OCI-LY7 (cell line): Measurements from ENCODE around the gene MARS1. TPM values are rescaled to one million over a fixed set of nuclear protein-coding genes. Genes with fewer than 3 reads are reported as not detected.

ENCODE experiments used
- BruUV-seq: library from RNA; stranded (reverse); fragments of 400-500 nt; replicated peaks from 2 replicates; lab custom pipeline; 2021; lab: Mats Ljungman, UMichigan
- CTCF ChIA-PET: fragments of 300-600 bp; sonication (Branson Sonifier 250); formaldehyde crosslinking; loops from one replicate; lab custom pipeline; 2022; ENCODE audit warnings: antibody characterized with exemption; ENCODE audit not compliant: unreplicated experiment; lab: Charles Lee
- POLR2A ChIA-PET: fragments of 300-600 bp; sonication (Branson Sonifier 250); formaldehyde crosslinking; loops from one replicate; lab custom pipeline; 2022; ENCODE audit warnings: antibody characterized with exemption; lab: Charles Lee
- DNase-seq: peaks from one replicate; pipeline ENCODE4 v3.0.0-alpha.2; 2015; ENCODE audit warnings: low spot score
- H2AFZ ChIP-seq: fragments of 200-600 bp; sonication (generic), shearing (Covaris generic); 2 replicates; pipeline ENCODE4 v1.6.1; 2014; ENCODE audit warnings: mild to moderate bottlenecking, antibody characterized with exemption, low read length, moderate library complexity
- H3K27ac ChIP-seq: fragments of 200-600 bp; sonication (generic); 2 replicates; pipeline ENCODE4 v1.5.1; 2014; ENCODE audit warnings: mixed run types, low read depth, mild to moderate bottlenecking, moderate library complexity, low read length, inconsistent platforms; ENCODE audit not compliant: poor library complexity, severe bottlenecking
- H3K36me3 ChIP-seq: fragments of 200-600 bp; sonication (generic); 2 replicates; pipeline ENCODE4 v1.6.1; 2014; ENCODE audit warnings: mild to moderate bottlenecking, antibody characterized with exemption, low read length, moderate library complexity, mixed read lengths; ENCODE audit not compliant: insufficient read depth
- H3K4me1 ChIP-seq: fragments of 200-600 bp; sonication (generic); 2 replicates; pipeline ENCODE4 v1.5.1; 2014; ENCODE audit warnings: mild to moderate bottlenecking, low read length; ENCODE audit not compliant: insufficient read depth, poor library complexity, severe bottlenecking
- H3K4me2 ChIP-seq: fragments of 200-600 bp; sonication (generic); 2 replicates; pipeline ENCODE4 v1.6.1; 2014; ENCODE audit warnings: mild to moderate bottlenecking, low read length
- H3K4me3 ChIP-seq: fragments of 200-600 bp; sonication (generic); 2 replicates; pipeline ENCODE4 v1.5.1; 2014; ENCODE audit warnings: mild to moderate bottlenecking, low read depth, low read length; ENCODE audit not compliant: poor library complexity, severe bottlenecking
- H3K79me2 ChIP-seq: fragments of 200-600 bp; sonication (generic); 2 replicates; pipeline ENCODE4 v1.6.1; 2016; ENCODE audit warnings: low read depth, mild to moderate bottlenecking, low read length, moderate library complexity, mixed read lengths; ENCODE audit not compliant: insufficient read depth
- H3K9me2 ChIP-seq: fragments of 200-600 bp; sonication (generic); 2 replicates; pipeline ENCODE4 v1.6.1; 2016; ENCODE audit warnings: mild to moderate bottlenecking, low read length, mixed read lengths; ENCODE audit not compliant: insufficient read depth
- H3K9me3 ChIP-seq: fragments of 200-600 bp; sonication (generic); 2 replicates; pipeline ENCODE4 v1.6.1; 2014; ENCODE audit warnings: mild to moderate bottlenecking, mixed run types, low read length, mixed read lengths
- H4K20me1 ChIP-seq: fragments of 200-600 bp; sonication (generic); 2 replicates; pipeline ENCODE4 v1.6.1; 2014; ENCODE audit warnings: mild to moderate bottlenecking, antibody characterized with exemption, low read length, moderate library complexity, mixed read lengths; ENCODE audit not compliant: insufficient read depth
- EZH2phosphoT487 ChIP-seq: fragments of 200-600 bp; sonication (generic); IDR thresholded peaks from 2 replicates; pipeline ENCODE4 v1.6.1; 2018; ENCODE audit warnings: low read depth, borderline replicate concordance, mild to moderate bottlenecking, mixed run types, antibody characterized with exemption, low read length, moderate library complexity, mixed read lengths
- intact Hi-C: fragments of 100-400 bp; cut with micrococcal nuclease; formaldehyde crosslinking; loops from one replicate; pipeline ENCODE4 v1.10.0; 2022; ENCODE audit not compliant: unreplicated experiment
- total RNA-seq, 2 experiments: library from RNA; depleted of rRNA in 1 of 2; stranded (reverse); fragments of >200 nt in 1 of 2; shearing (Covaris generic) in 1 of 2; gene quantifications; 2 replicates each; pipeline ENCODE4 v1.2.3, GENCODE V29; 2014 to 2022
- TF ChIP-seq, protein P1 (sequence below): fragments of 200-600 bp; sonication (generic); conservative IDR thresholded peaks from 2 replicates; pipeline ENCODE4 v1.5.1; 2014; ENCODE audit warnings: mild to moderate bottlenecking, antibody characterized with exemption, low read length, moderate library complexity, mixed read lengths

Gene MARS1
- total RNA-seq, 2 experiments from 2014 or later, result 272 to 465 TPM

DNA sequence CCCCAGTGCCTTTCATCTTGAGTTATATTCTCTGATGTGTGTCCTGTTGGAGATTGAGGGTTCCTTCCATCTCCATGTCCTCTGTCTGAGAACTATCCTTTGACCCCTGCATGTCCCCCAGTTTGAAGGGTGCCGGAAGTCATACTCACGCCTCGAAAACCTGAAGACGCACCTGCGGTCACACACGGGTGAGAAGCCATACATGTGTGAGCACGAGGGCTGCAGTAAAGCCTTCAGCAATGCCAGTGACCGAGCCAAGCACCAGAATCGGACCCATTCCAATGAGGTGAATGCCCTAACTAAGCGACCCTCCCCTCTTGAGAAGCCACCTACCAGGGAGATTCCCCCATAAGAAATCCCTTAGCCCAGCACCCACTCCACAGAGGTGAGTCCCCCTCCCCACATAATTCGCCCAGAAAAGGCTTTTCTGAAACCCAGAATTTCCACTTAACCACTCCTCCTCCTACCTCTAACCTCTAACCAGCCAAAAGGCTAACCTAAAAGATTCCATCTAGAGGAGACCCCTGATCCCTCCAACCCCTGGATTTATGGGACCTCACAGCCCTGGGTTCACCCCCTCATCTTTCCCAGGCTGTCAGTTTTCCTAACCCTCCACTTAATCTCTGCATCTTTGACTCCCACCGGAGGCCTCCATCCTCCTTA is 20.5 kb upstream of the MARS1 start:
- POLR2A ChIA-PET, result no interaction called here
- no peak overlapping the region for H3K4me2 ChIP-seq

DNA sequence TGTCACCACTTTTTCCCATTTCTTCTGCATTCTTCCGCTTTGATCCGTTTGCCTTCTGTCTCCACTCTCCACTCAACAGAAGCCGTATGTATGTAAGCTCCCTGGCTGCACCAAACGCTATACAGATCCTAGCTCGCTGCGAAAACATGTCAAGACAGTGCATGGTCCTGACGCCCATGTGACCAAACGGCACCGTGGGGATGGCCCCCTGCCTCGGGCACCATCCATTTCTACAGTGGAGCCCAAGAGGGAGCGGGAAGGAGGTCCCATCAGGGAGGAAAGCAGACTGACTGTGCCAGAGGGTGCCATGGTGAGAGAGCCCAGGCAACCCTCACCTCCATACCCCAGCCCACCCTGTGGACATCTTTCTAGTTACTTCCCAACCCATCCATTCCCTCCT is 20.0 kb upstream of the MARS1 start:
- H3K9me2 ChIP-seq, result no peaks in the 10 kb centered on the region
- H2AFZ ChIP-seq, result no peak overlapping the region
- DNase-seq, result no peak
- no peak overlapping the region for H3K27ac ChIP-seq
- no peaks in the 10 kb centered on the region for H3K9me3 ChIP-seq
- peaks cover 3% of the 10 kb centered on the region for H3K4me1 ChIP-seq
- ChIA-PET CTCF (no interaction called here), POLR2A (interaction anchor here (0.6 kb wide), 1 partner anchor 12 kb away, joined by 3 read pairs; the partner anchor contains the start of gene ARHGAP9)
- TF ChIP-seq, protein P1, sequence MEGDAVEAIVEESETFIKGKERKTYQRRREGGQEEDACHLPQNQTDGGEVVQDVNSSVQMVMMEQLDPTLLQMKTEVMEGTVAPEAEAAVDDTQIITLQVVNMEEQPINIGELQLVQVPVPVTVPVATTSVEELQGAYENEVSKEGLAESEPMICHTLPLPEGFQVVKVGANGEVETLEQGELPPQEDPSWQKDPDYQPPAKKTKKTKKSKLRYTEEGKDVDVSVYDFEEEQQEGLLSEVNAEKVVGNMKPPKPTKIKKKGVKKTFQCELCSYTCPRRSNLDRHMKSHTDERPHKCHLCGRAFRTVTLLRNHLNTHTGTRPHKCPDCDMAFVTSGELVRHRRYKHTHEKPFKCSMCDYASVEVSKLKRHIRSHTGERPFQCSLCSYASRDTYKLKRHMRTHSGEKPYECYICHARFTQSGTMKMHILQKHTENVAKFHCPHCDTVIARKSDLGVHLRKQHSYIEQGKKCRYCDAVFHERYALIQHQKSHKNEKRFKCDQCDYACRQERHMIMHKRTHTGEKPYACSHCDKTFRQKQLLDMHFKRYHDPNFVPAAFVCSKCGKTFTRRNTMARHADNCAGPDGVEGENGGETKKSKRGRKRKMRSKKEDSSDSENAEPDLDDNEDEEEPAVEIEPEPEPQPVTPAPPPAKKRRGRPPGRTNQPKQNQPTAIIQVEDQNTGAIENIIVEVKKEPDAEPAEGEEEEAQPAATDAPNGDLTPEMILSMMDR, result no peak
- no peak for TF ChIP-seq EZH2phosphoT487
- H3K79me2 ChIP-seq, result no peaks in the 10 kb centered on the region
- peaks cover 43% of the 10 kb centered on the region for H3K36me3 ChIP-seq
- intact Hi-C loops, result no loop called here
- no peaks in the 10 kb centered on the region for H4K20me1 ChIP-seq
- H3K4me3 ChIP-seq, result no peak overlapping the region
- no TSS peak for BruUV-seq
- H3K4me2 ChIP-seq, result no peak overlapping the region

More for the DNA sequence above, 20.5 kb upstream of the MARS1 start:
- H3K36me3 ChIP-seq, result peaks cover 37% of the 10 kb centered on the region
- no peaks in the 10 kb centered on the region for H3K79me2 ChIP-seq
- intact Hi-C loops, result no loop called here
- no peaks in the 10 kb centered on the region for H3K9me3 ChIP-seq
- TF ChIP-seq EZH2phosphoT487, result no peak
- TF ChIP-seq, protein P1, result no peak
- H4K20me1 ChIP-seq, result no peaks in the 10 kb centered on the region
- peaks cover 6% of the 10 kb centered on the region for H3K4me1 ChIP-seq
- H2AFZ ChIP-seq, result no peak overlapping the region
- no peak overlapping the region for H3K4me3 ChIP-seq
- BruUV-seq, result no TSS peak
- no peak for DNase-seq
- no peaks in the 10 kb centered on the region for H3K9me2 ChIP-seq
- CTCF ChIA-PET, result no interaction called here
- H3K27ac ChIP-seq, result no peak overlapping the region
